DOHH2 (cell line): Measurements from ENCODE around the gene FOSL2.

Experiments used
- H3F3A ChIP-seq: fragments of 200-600 bp; sonication (generic), shearing (Covaris generic); 2 replicates; pipeline ENCODE4 v1.6.0; 2016; ENCODE audit warnings: antibody characterized with exemption, mild to moderate bottlenecking; ENCODE audit not compliant: control insufficient read depth, insufficient read depth
- H3K27ac ChIP-seq: fragments of 200-600 bp; sonication (generic); 2 replicates; pipeline ENCODE4 v1.5.1; 2014; ENCODE audit warnings: low read depth, mild to moderate bottlenecking, low read length, moderate library complexity
- H3K27me3 ChIP-seq: fragments of 200-600 bp; sonication (generic); 2 replicates; pipeline ENCODE4 v1.6.1; 2014; ENCODE audit warnings: mild to moderate bottlenecking, low read length, mixed read lengths; ENCODE audit not compliant: control insufficient read depth
- H3K36me3 ChIP-seq: fragments of 200-600 bp; sonication (generic); 2 replicates; pipeline ENCODE4 v1.6.1; 2014; ENCODE audit warnings: mild to moderate bottlenecking, low read length, moderate library complexity, mixed read lengths; ENCODE audit not compliant: control insufficient read depth
- H3K4me1 ChIP-seq: fragments of 200-600 bp; sonication (generic); 2 replicates; pipeline ENCODE4 v1.6.1; 2014; ENCODE audit warnings: mild to moderate bottlenecking, low read length, mixed read lengths; ENCODE audit not compliant: control insufficient read depth
- H3K4me2 ChIP-seq: fragments of 200-600 bp; sonication (generic); 2 replicates; pipeline ENCODE4 v1.6.0; 2014; ENCODE audit warnings: mild to moderate bottlenecking, low read length, moderate library complexity
- H3K4me3 ChIP-seq: fragments of 200-600 bp; sonication (generic); 2 replicates; pipeline ENCODE4 v1.5.1; 2014; ENCODE audit warnings: mild to moderate bottlenecking, low read length, mixed read lengths
- H3K79me2 ChIP-seq: fragments of 200-600 bp; sonication (generic); 2 replicates; pipeline ENCODE4 v1.6.1; 2014; ENCODE audit warnings: mild to moderate bottlenecking, low read length, mixed read lengths; ENCODE audit not compliant: control insufficient read depth
- H3K9me2 ChIP-seq: fragments of 200-600 bp; sonication (generic); replicated peaks from 2 replicates; pipeline ENCODE4 v1.6.1; 2014; ENCODE audit warnings: mild to moderate bottlenecking, low read length, mixed read lengths; ENCODE audit not compliant: control insufficient read depth
- H3K9me3 ChIP-seq: fragments of 200-600 bp; sonication (generic); 2 replicates; pipeline ENCODE4 v1.6.1; 2014; ENCODE audit warnings: antibody characterized with exemption, low read length, mixed read lengths; ENCODE audit not compliant: control insufficient read depth, insufficient read depth
- H4K20me1 ChIP-seq: fragments of 200-600 bp; sonication (generic); 2 replicates; pipeline ENCODE4 v1.6.0; 2014; ENCODE audit warnings: low read depth, mild to moderate bottlenecking, antibody characterized with exemption, low read length, moderate library complexity; ENCODE audit not compliant: control insufficient read depth, insufficient read depth
- EZH2phosphoT487 ChIP-seq: fragments of 200-600 bp; sonication (generic); IDR thresholded peaks from 2 replicates; pipeline ENCODE4 v1.6.1; 2017; ENCODE audit warnings: borderline replicate concordance, mild to moderate bottlenecking, antibody characterized with exemption, low read length, moderate library complexity, mixed read lengths
- TF ChIP-seq, protein P1 (sequence below): fragments of 200-600 bp; sonication (generic); IDR thresholded peaks from one replicate; pipeline ENCODE4 v1.5.1; 2014; ENCODE audit warnings: antibody characterized with exemption, mild to moderate bottlenecking, low read depth, low read length; ENCODE audit not compliant: poor library complexity, severe bottlenecking

FOSL2 gene

DNA sequence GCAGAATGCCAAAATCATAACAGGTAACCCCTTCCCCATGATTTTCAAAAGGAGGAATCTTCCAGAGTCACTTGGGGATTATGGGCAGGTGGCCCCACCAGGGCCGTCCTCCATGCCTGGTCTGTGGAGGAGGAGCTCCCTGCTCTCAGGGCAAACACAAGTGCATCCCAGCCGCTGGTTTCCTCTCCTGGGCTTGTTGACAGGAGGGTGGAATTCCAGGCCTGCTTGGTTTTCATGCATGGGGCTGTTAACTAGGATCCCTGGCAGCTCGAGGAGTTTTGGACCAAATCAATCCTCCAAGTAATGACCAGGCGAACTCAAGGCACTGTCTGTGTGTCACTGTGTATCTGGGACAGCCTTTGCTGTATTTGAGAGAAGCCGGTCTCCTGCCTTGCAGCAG lies 45.3 kb downstream of the FOSL2 start:
- TF ChIP-seq, protein P1, sequence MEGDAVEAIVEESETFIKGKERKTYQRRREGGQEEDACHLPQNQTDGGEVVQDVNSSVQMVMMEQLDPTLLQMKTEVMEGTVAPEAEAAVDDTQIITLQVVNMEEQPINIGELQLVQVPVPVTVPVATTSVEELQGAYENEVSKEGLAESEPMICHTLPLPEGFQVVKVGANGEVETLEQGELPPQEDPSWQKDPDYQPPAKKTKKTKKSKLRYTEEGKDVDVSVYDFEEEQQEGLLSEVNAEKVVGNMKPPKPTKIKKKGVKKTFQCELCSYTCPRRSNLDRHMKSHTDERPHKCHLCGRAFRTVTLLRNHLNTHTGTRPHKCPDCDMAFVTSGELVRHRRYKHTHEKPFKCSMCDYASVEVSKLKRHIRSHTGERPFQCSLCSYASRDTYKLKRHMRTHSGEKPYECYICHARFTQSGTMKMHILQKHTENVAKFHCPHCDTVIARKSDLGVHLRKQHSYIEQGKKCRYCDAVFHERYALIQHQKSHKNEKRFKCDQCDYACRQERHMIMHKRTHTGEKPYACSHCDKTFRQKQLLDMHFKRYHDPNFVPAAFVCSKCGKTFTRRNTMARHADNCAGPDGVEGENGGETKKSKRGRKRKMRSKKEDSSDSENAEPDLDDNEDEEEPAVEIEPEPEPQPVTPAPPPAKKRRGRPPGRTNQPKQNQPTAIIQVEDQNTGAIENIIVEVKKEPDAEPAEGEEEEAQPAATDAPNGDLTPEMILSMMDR, result no peak
- no peak for TF ChIP-seq EZH2phosphoT487
- no peaks in the 10 kb centered on the region for H3K9me2 ChIP-seq
- H3F3A ChIP-seq, result no peaks in the 10 kb centered on the region
- no peaks in the 10 kb centered on the region for H3K4me1 ChIP-seq
- H3K27me3 ChIP-seq, result peaks cover 3% of the 10 kb centered on the region; the same call in 1 of the 2 replicates
- H3K36me3 ChIP-seq, result no peaks in the 10 kb centered on the region
- H3K4me3 ChIP-seq, result no peak overlapping the region
- no peak overlapping the region for H3K27ac ChIP-seq
- no peaks in the 10 kb centered on the region for H4K20me1 ChIP-seq
- no peaks in the 10 kb centered on the region for H3K79me2 ChIP-seq
- H3K4me2 ChIP-seq, result no peak overlapping the region
- no peaks in the 10 kb centered on the region for H3K9me3 ChIP-seq

DNA sequence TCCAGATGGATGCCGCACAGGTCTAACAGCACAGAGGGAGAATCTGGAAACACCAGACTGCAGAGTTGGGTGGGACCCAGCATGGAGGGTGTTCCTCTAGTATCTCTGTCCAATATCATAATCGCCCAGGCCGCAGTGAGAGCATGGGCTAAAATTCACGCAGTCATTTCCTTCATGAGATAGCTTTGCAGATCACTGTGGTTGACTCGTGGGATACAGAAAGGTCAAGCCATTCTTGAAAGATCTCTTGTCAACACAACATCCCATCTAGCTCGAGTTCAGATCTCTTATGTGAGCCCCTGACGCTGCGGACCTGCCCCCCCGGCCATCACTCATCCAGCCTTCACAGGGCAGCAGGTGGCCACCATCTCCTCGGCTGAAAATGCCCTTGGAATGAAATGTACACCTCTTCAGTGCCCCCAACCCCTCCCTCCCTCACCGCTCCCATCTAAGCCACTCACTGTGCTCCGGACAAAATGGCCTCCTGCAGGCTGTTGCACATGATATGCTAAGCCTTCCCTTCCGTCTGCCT lies 45.9 kb downstream of the FOSL2 start:
- Histone ChIP-seq H3K27ac (no peak overlapping the region), H3K79me2 (no peaks in the 10 kb centered on the region), H4K20me1 (no peaks in the 10 kb centered on the region), H3K4me3 (no peak overlapping the region), H3K4me1 (no peaks in the 10 kb centered on the region), H3K9me3 (no peaks in the 10 kb centered on the region), H3K36me3 (no peaks in the 10 kb centered on the region), H3K27me3 (peaks cover 3% of the 10 kb centered on the region; the same call in 1 of the 2 replicates), H3K9me2 (no peaks in the 10 kb centered on the region), H3F3A (no peaks in the 10 kb centered on the region), H3K4me2 (no peak overlapping the region)
- no peak for TF ChIP-seq EZH2phosphoT487
- TF ChIP-seq, protein P1, result no peak

DNA sequence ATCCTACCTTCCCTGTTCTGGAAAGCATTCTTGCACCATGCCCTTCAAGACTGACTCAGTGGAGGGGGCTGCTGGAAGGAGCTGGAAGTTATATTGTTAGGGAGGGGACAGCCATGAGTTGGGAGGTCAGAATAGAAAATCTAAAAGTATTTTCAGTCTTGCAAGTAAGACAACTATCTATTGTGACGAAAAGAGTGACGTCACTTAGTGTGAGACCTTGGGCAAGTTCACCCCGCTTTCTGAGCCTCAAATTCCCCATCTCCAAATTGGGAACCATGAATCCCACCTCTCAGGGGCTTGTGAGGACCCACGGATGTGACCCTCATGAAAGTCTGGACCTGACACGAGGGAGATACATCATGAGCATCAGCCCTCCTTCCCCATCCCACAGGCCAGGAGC lies 46.5 kb downstream of the FOSL2 start:
- H3K9me2 ChIP-seq, result no peaks in the 10 kb centered on the region
- peaks cover 7% of the 10 kb centered on the region for H3K27me3 ChIP-seq
- no peaks in the 10 kb centered on the region for H3F3A ChIP-seq
- no peaks in the 10 kb centered on the region for H3K9me3 ChIP-seq
- H3K4me1 ChIP-seq, result no peaks in the 10 kb centered on the region
- no peak overlapping the region for H3K4me3 ChIP-seq
- no peak for TF ChIP-seq EZH2phosphoT487
- no peaks in the 10 kb centered on the region for H3K79me2 ChIP-seq
- no peak overlapping the region for H3K27ac ChIP-seq
- no peak overlapping the region for H3K4me2 ChIP-seq
- no peaks in the 10 kb centered on the region for H4K20me1 ChIP-seq
- no peaks in the 10 kb centered on the region for H3K36me3 ChIP-seq

DNA sequence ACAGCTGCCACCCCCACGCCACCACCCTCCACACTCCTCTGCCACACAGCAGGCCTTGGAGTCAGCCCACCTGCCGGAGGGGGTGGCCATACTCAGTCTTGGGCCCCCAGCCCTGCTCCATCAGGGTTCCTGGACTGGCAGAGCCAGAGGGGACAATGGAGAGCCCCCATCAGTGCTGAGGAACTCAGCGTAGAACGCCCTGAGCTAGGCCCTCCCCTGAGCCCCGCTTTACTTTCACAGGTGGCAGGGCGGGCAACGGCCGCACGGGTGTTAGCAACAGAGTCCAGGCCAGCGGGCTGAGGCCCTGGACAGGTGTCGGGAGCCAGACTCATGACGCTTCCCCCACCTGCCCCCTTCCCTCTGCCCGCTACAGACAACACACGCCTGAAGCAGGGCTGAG lies 47.1 kb downstream of the FOSL2 start:
- H3K79me2 ChIP-seq, result no peaks in the 10 kb centered on the region
- TF ChIP-seq, protein P1, result no peak
- TF ChIP-seq EZH2phosphoT487, result no peak
- H3K36me3 ChIP-seq, result no peaks in the 10 kb centered on the region
- H3K9me2 ChIP-seq, result no peaks in the 10 kb centered on the region
- no peaks in the 10 kb centered on the region for H3F3A ChIP-seq
- H3K27ac ChIP-seq, result no peak overlapping the region
- no peaks in the 10 kb centered on the region for H3K9me3 ChIP-seq
- H4K20me1 ChIP-seq, result no peaks in the 10 kb centered on the region
- H3K4me3 ChIP-seq, result no peak overlapping the region
- H3K27me3 ChIP-seq, result peaks cover 9% of the 10 kb centered on the region
- H3K4me2 ChIP-seq, result no peak overlapping the region
- H3K4me1 ChIP-seq, result no peaks in the 10 kb centered on the region
